Renal cortical epithelial cell (primary cell): ENCODE data around the gene PRRC2B. TPM values are rescaled to one million over a fixed set of nuclear protein-coding genes. Genes with fewer than 3 reads are reported as not detected.
A peak's percentile ranks its signal among the peaks of the same experiment; 100 is the strongest.
"Not testable (repeated sequence)": the region's sequence is repeated elsewhere in the genome, so short reads cannot be mapped to it uniquely, and the experiment has no call there.

Experiments used
- DNase-seq: peaks from one replicate; pipeline ENCODE4 v3.0.0-alpha.2; 2011; ENCODE audit warnings: low read depth
- total RNA-seq: library from RNA; depleted of rRNA; stranded (reverse); fragments of >200 nt; gene quantifications from 2 replicates; pipeline ENCODE4 v1.2.3, GENCODE V29; 2014

Gene PRRC2B
- total RNA-seq, 1 donor from 2014 or later, result 172 TPM

- no peak for DNase-seq
Observed at GRCh38 chr9:131539223-131539923, 145.5 kb downstream of the PRRC2B start.

DNA sequence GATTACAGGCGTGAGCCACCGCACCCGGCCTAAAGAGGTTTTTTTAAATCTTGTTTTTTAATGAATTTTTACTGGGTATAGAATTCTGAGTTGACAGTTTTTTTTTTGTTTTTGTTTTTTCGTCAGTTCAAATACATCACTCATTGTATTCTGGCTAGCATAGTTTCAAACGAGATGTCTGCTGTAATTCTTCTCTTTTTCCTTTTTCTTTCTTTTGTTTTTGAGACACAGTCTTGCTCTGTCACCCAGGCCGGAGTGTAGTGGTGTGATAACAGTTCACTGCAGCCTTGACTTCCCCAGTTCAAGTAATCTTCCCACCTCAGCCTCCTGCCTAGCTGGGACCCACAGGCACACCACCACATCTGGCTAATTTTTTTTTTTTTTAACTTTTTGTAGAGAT lies 149.3 kb downstream of the PRRC2B start:
- DNase-seq, result no peak

DNA sequence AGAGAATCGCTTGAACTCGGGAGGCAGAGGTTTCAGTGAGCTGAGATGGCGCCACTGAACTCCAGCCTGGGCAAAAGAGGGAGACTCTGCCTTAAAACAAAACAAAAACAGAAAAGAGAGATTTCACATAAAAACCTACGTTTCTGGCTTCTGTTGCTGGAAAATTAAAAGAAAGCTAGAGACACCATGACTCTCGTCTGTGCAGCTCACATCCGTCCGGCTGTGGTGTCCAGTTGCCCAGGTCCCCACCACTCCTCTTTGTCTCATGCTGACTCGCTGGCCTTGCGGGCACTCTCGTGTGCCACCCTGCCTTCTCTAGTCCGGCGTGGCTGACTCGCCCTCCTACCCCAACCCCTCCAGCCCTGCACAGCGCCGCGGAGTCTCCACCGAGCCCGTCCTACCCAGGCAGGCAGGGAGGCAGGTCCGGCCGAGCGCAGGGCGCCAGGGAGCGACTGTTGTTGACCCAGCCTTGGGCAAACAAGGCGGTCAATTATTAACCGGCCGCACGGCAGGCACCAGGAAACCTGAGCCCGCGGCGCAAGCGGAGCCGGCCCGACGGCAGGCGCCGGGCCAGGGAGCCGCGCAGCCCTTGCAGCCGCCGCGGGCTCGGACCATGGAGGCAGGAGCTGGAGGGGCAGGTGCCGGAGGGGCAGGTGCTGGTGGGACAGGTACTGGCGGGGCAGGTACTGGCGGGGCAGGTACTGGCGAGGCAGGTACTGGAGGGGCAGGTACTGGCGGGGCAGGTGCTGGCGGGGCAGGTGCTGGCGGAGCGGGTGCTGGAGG lies 151.3 kb downstream of the PRRC2B start, which contains the start of gene PRRT1B:
PRRT1B (plus strand) TSS at position 521 of the 783 bp plus-strand sequence; CDS start at position 614, 93 bp downstream.
- peak; percentile 79 for DNase-seq

- DNase-seq, result no peak
Observed at GRCh38 chr9:131545786-131546335, 152.0 kb downstream of the PRRC2B start.

DNA sequence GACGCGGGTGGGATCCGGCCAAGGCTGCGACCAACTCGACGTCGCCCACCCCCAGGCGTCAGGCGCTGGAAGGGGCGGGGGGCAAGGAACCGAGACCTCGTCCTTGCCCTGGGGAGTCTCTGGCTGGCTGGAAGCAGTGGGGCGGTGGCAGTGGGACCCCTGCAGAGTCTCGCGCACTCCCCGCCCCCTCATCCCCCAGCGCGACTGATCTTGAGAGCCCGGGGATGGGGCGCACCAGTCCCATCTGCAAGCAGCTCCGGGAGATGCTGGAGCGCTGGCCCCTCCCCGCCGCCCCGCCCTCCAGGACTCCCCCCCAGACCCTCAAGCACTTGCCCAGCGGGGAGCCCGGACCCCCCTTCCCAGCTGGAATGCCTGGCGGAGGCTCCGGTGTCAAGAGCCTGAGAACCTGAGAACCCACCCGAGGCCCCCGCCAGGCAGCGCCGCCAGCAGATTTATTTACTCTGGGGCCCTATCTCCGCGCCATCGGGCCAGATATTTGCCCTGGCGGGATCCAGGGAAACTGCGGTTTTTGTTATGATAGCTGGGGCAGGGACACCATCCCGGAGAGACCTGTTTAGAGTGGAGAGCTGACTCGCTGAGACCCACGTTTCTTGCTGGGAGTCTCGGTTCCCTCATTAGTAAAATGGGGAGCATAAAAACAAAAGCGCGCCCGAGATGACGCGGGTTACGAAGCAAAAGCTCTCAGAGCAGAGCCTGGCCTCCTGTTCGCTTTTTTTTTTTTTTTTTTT lies 152.6 kb downstream of the PRRC2B start:
- DNase-seq, result no peak

- DNase-seq, result not testable (repeated sequence)
Observed at GRCh38 chr9:131549186-131549585, 155.3 kb downstream of the PRRC2B start.

Other genes with a start within 250 kb of the PRRC2B start
- 0.17 and 0.85 TPM in 2 replicates for gene FAM78A, start 117.6 kb upstream of the PRRC2B start, total RNA-seq
- gene PLPP7, start 104.4 kb upstream of the PRRC2B start, total RNA-seq, result 8.0 and 9.9 TPM in 2 replicates
- 33.7 and 44.7 TPM in 2 replicates for gene POMT1, start 108.8 kb downstream of the PRRC2B start, total RNA-seq
- 12.2 and 18.4 TPM in 2 replicates for gene UCK1, start 137.2 kb downstream of the PRRC2B start, total RNA-seq
- gene PRRT1B, start 151.4 kb downstream of the PRRC2B start, total RNA-seq, result 0.20 TPM in 1 of 2 replicates, not detected in the other